H9 (cell line): ENCODE results near the gene ASIC3. TPM values are rescaled to one million over a fixed set of nuclear protein-coding genes. Genes with fewer than 3 reads are reported as not detected.

Source experiments
- DNase-seq: peaks from one replicate; pipeline ENCODE4 v3.0.0-alpha.2; 2017
- H2AFZ ChIP-seq: one replicate; pipeline ENCODE4 v1.6.1; 2013; ENCODE audit warnings: mild to moderate bottlenecking, low read length, control low read depth, moderate library complexity
- H2AK5ac ChIP-seq: 2 replicates; pipeline ENCODE4 v1.6.1; 2013; ENCODE audit warnings: low read length, control low read depth, mixed read lengths; ENCODE audit not compliant: insufficient read length
- H2BK120ac ChIP-seq: one replicate; pipeline ENCODE4 v1.6.1; 2013; ENCODE audit warnings: low read depth, mild to moderate bottlenecking, low read length, control low read depth, inconsistent platforms; ENCODE audit not compliant: poor library complexity, severe bottlenecking
- H2BK12ac ChIP-seq: 2 replicates; pipeline ENCODE4 v1.6.1; 2013; ENCODE audit warnings: low read length, control low read depth, mixed read lengths, low read depth; ENCODE audit not compliant: insufficient read length
- H2BK15ac ChIP-seq: 2 replicates; pipeline ENCODE4 v1.6.1; 2013; ENCODE audit warnings: low read depth, low read length, control low read depth
- H2BK20ac ChIP-seq: one replicate; pipeline ENCODE4 v1.6.1; 2013; ENCODE audit warnings: low read depth, mild to moderate bottlenecking, low read length, control low read depth, inconsistent platforms; ENCODE audit not compliant: poor library complexity, severe bottlenecking
- H2BK5ac ChIP-seq: 2 replicates; pipeline ENCODE4 v1.6.1; 2013; ENCODE audit warnings: low read length, control low read depth, mixed read lengths; ENCODE audit not compliant: insufficient read length
- H3K14ac ChIP-seq: 2 replicates; pipeline ENCODE4 v1.6.1; 2013; ENCODE audit warnings: low read length, control low read depth; ENCODE audit not compliant: insufficient read depth
- H3K18ac ChIP-seq: 2 replicates; pipeline ENCODE4 v1.6.1; 2013; ENCODE audit warnings: low read depth, mild to moderate bottlenecking, mixed read lengths, low read length, control low read depth; ENCODE audit not compliant: insufficient read length
- H3K23ac ChIP-seq: 2 replicates; pipeline ENCODE4 v1.6.1; 2013; ENCODE audit warnings: low read length, control low read depth, mixed read lengths, low read depth; ENCODE audit not compliant: insufficient read length
- H3K23me2 ChIP-seq: 2 replicates; pipeline ENCODE4 v1.6.1; 2013; ENCODE audit warnings: low read depth, mild to moderate bottlenecking, mixed read lengths, low read length, control low read depth; ENCODE audit not compliant: insufficient read length, poor library complexity, severe bottlenecking
- H3K27ac ChIP-seq: 2 replicates; pipeline ENCODE4 v1.5.1; 2013; ENCODE audit warnings: low read length, control low read depth, mixed read lengths, low read depth; ENCODE audit not compliant: insufficient read length
- H3K27me3 ChIP-seq: 2 replicates; pipeline ENCODE4 v1.6.1; 2013; ENCODE audit warnings: low read length, control low read depth, inconsistent platforms; ENCODE audit not compliant: insufficient read depth
- H3K4ac ChIP-seq: 2 replicates; pipeline ENCODE4 v1.6.1; 2013; ENCODE audit warnings: low read depth, mild to moderate bottlenecking, control low read depth, inconsistent platforms, low read length, moderate library complexity
- H3K4me1 ChIP-seq: 2 replicates; pipeline ENCODE4 v1.6.1; 2013; ENCODE audit warnings: low read length, control low read depth, inconsistent platforms; ENCODE audit not compliant: insufficient read depth
- H3K4me2 ChIP-seq: 2 replicates; pipeline ENCODE4 v1.6.1; 2013; ENCODE audit warnings: low read length, control low read depth, mixed read lengths; ENCODE audit not compliant: insufficient read length, insufficient read depth
- H3K56ac ChIP-seq: 2 replicates; pipeline ENCODE4 v1.6.1; 2013; ENCODE audit warnings: low read depth, mild to moderate bottlenecking, mixed read lengths, low read length, control low read depth; ENCODE audit not compliant: insufficient read length
- H3K79me1 ChIP-seq: 2 replicates; pipeline ENCODE4 v1.6.1; 2013; ENCODE audit warnings: low read depth, mild to moderate bottlenecking, moderate library complexity, low read length, control low read depth, inconsistent platforms; ENCODE audit not compliant: insufficient read depth, poor library complexity, severe bottlenecking
- H3K79me2 ChIP-seq: 2 replicates; pipeline ENCODE4 v1.6.1; 2013; ENCODE audit warnings: low read length, control low read depth, inconsistent platforms; ENCODE audit not compliant: insufficient read depth
- H3K9ac ChIP-seq: 2 replicates; pipeline ENCODE4 v1.6.1; 2013; ENCODE audit warnings: low read length, control low read depth, mixed read lengths; ENCODE audit not compliant: insufficient read length; ENCODE audit errors: extremely low read depth
- H3K9me3 ChIP-seq: one replicate; pipeline ENCODE4 v1.6.1; 2013; ENCODE audit warnings: low read depth, low read length, inconsistent platforms; ENCODE audit not compliant: control insufficient read depth
- H3T11ph ChIP-seq: one replicate; pipeline ENCODE4 v1.6.1; 2013; ENCODE audit warnings: mild to moderate bottlenecking, low read length, control low read depth, inconsistent platforms
- H4K20me1 ChIP-seq: one replicate; pipeline ENCODE4 v1.6.1; 2013; ENCODE audit not compliant: control insufficient read depth, insufficient read length, insufficient read depth
- H4K5ac ChIP-seq: 2 replicates; pipeline ENCODE4 v1.6.1; 2013; ENCODE audit warnings: low read depth, mild to moderate bottlenecking, mixed read lengths, low read length, control low read depth; ENCODE audit not compliant: insufficient read length
- H4K8ac ChIP-seq: replicated peaks from 2 replicates; pipeline ENCODE4 v1.6.1; 2013; ENCODE audit warnings: low read length, control low read depth, mixed read lengths, low read depth; ENCODE audit not compliant: insufficient read length
- H4K91ac ChIP-seq: 2 replicates; pipeline ENCODE4 v1.6.1; 2013; ENCODE audit warnings: low read depth, mild to moderate bottlenecking, moderate library complexity, mixed read lengths, low read length, control low read depth; ENCODE audit not compliant: insufficient read length
- H3K27ac Mint-ChIP-seq, 3 experiments: 2 replicates in 2 of 3; 3 replicates in 1 of 3; pipeline ENCODE4 v1.8.0; 2020 to 2021; ENCODE audit warnings: mixed read lengths in 3 of 3, mild to moderate bottlenecking in 1 of 3, moderate library complexity in 1 of 3
- H3K27me3 Mint-ChIP-seq: 2 replicates; pipeline ENCODE4 v1.8.0; 2021; ENCODE audit warnings: low read depth, mild to moderate bottlenecking, moderate library complexity, mixed read lengths
- H3K36me3 Mint-ChIP-seq, 3 experiments: 2 replicates in 2 of 3; 3 replicates in 1 of 3; pipeline ENCODE4 v1.8.0; 2020 to 2021; ENCODE audit warnings: low read depth in 3 of 3, mixed read lengths in 3 of 3; ENCODE audit not compliant: insufficient read depth in 1 of 3
- H3K4me1 Mint-ChIP-seq, 2 experiments: 2 replicates each; pipeline ENCODE4 v1.8.0; 2020; ENCODE audit warnings: mixed read lengths in 2 of 2
- H3K4me3 Mint-ChIP-seq, 2 experiments: 2 replicates in 1 of 2; 3 replicates in 1 of 2; pipeline ENCODE4 v1.8.0; 2020 to 2021; ENCODE audit warnings: mild to moderate bottlenecking in 2 of 2, mixed read lengths in 2 of 2, moderate library complexity in 1 of 2
- H3K9me3 Mint-ChIP-seq, 2 experiments: 2 replicates in 1 of 2; 3 replicates in 1 of 2; pipeline ENCODE4 v1.8.0; 2020; ENCODE audit warnings: mild to moderate bottlenecking in 2 of 2, mixed read lengths in 2 of 2, moderate library complexity in 1 of 2
- WGBS: extraction: QIAGEN DNeasy Blood & Tissue Kit; methylation state at CpG from one replicate; pipeline ENCODE4 v1.1.7; 2013; ENCODE audit warnings: missing lambda C conversion rate, low lambda C conversion rate, mixed read lengths; ENCODE audit not compliant: insufficient read length; ENCODE audit errors: extremely low coverage; 5-methylcytosine and 5-hydroxymethylcytosine counted together
- total RNA-seq: library from RNA; stranded (reverse); gene quantifications from 2 replicates; pipeline ENCODE4 v1.2.1, GENCODE V29; 2021
- TF ChIP-seq, protein P1 (sequence below): fragments of 200-600 bp; sonication (generic); conservative IDR thresholded peaks from 3 replicates; pipeline ENCODE4 v1.8.0; 2021; ENCODE audit warnings: antibody characterized with exemption, mild to moderate bottlenecking

Gene ASIC3
- total RNA-seq, 1 experiment from 2014 or later: 1.7 TPM

DNA sequence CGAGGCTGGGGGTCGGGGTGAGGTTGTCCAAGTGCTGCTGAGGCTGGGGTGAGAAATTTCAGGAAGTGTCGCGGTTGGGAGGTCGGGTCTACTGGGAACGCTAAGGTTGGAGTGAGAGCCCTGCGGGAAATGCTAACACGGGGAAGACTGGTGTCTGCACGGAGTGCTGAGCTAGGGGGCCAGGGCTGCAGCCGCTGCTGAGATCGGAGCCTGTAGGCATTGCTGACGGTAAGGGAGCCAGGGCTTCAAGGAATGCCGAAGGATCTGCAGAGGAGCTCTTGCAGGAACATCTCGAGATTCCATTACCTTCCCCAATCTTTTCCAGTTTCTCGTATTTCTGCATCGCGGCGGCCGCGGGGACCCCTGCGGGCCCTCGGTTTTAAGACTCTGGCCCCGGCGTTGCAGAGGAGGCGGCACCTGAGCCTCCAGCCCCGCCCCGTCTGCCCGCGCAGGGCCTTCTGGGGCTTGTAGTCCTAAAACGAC lies 9.2 kb downstream of the ASIC3 start, which contains the start of gene CDK5:
CDK5 (minus strand) TSS at position 392 of the 483 bp plus-strand sequence; CDS start at position 343, 49 bp downstream.
- Histone ChIP-seq H3K27ac (no peak within 1 kb of the TSS), H3T11ph (no peak within 1 kb of the TSS), H2BK12ac (no peak within 1 kb of the TSS), H2BK5ac (no peak within 1 kb of the TSS), H3K23me2 (peaks cover 38% of the 10 kb centered on the region), H3K27me3 (no peaks in the 10 kb centered on the region; the same call in 1 of the 2 replicates), H3K9me3 (no peaks in the 10 kb centered on the region), H3K4me1 (peaks cover 8% of the 10 kb centered on the region), H4K20me1 (no peaks in the 10 kb centered on the region), H3K18ac (peak within 1 kb of the TSS; percentile 55), H3K56ac (no peak within 1 kb of the TSS), H4K91ac (no peak within 1 kb of the TSS), H3K4ac (no peak within 1 kb of the TSS), H4K5ac (no peak within 1 kb of the TSS), H3K79me2 (no peaks in the 10 kb centered on the region), H4K8ac (no peak within 1 kb of the TSS), H2AFZ (no peak within 1 kb of the TSS), H3K14ac (no peak within 1 kb of the TSS), H3K79me1 (no peaks in the 10 kb centered on the region), H2AK5ac (no peak within 1 kb of the TSS), H3K4me2 (peak within 1 kb of the TSS; percentile 81), H2BK15ac (no peak within 1 kb of the TSS), H2BK20ac (no peak within 1 kb of the TSS), H3K9ac (peak within 1 kb of the TSS; percentile 33), H3K23ac (no peak within 1 kb of the TSS), H2BK120ac (no peak within 1 kb of the TSS)
- Mint-ChIP-seq H3K36me3 (peaks cover 0 to 9% (median 0%) of the 10 kb centered on the region in 3 experiments; a peak in 3 of 7 replicates), H3K9me3 (no peaks in the 10 kb centered on the region; a peak in 1 of 5 replicates), H3K27me3 (peaks cover 26% of the 10 kb centered on the region), H3K27ac (peak within 1 kb of the TSS in 2 of 3 experiments; percentile 82 to 93; a peak in 4 of 7 replicates), H3K4me1 (peaks cover 37 to 48% of the 10 kb centered on the region in 2 experiments), H3K4me3 (peak within 1 kb of the TSS; percentile 78 to 91)
- no CpG with 5 or more reads among the region's 30 CpGs for WGBS
- DNase-seq: no peak
- TF ChIP-seq, protein P1, sequence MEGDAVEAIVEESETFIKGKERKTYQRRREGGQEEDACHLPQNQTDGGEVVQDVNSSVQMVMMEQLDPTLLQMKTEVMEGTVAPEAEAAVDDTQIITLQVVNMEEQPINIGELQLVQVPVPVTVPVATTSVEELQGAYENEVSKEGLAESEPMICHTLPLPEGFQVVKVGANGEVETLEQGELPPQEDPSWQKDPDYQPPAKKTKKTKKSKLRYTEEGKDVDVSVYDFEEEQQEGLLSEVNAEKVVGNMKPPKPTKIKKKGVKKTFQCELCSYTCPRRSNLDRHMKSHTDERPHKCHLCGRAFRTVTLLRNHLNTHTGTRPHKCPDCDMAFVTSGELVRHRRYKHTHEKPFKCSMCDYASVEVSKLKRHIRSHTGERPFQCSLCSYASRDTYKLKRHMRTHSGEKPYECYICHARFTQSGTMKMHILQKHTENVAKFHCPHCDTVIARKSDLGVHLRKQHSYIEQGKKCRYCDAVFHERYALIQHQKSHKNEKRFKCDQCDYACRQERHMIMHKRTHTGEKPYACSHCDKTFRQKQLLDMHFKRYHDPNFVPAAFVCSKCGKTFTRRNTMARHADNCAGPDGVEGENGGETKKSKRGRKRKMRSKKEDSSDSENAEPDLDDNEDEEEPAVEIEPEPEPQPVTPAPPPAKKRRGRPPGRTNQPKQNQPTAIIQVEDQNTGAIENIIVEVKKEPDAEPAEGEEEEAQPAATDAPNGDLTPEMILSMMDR: no peak
